Measurements from ENCODE around the gene NR1H2.

The NR1H2 gene

GRCh38 chr19:50406156-50406820, 30.0 kb downstream of the NR1H2 start:
- Histone ChIP-seq H3K4me1 (ENCODE audit: insufficient read depth, poor library complexity, severe bottlenecking) (no peaks in the 10 kb centered on the region), H3K27ac (ENCODE audit: poor library complexity, severe bottlenecking) (no peak overlapping the region), H3K27me3 (ENCODE audit: insufficient read depth, poor library complexity, severe bottlenecking) (no peaks in the 10 kb centered on the region), H3K9me3 (ENCODE audit: severe bottlenecking) (no peaks in the 10 kb centered on the region), H3K4me3 (ENCODE audit: severe bottlenecking) (no peak overlapping the region), H3K36me3 (ENCODE audit: low read depth) (peaks cover 56% of the 10 kb centered on the region)
- ATAC-seq (ENCODE audit: low read depth) (no peak), DNase-seq (ENCODE audit: low spot score) (no peak)
- TF ChIP-seq CTCF (IDR thresholded peaks at IDR 0.05; ENCODE audit: poor library complexity, severe bottlenecking) = no peak

GRCh38 chr19:50406829-50407228, 30.6 kb downstream of the NR1H2 start:
- no peak overlapping the region for H3K27ac ChIP-seq (ENCODE audit: poor library complexity, severe bottlenecking)
- H3K4me3 ChIP-seq (ENCODE audit: severe bottlenecking) = no peak overlapping the region
- H3K9me3 ChIP-seq (ENCODE audit: severe bottlenecking) = no peaks in the 10 kb centered on the region
- H3K36me3 ChIP-seq (ENCODE audit: low read depth) = peaks cover 62% of the 10 kb centered on the region
- no peak for TF ChIP-seq CTCF (IDR thresholded peaks at IDR 0.05; ENCODE audit: poor library complexity, severe bottlenecking)
- DNase-seq (ENCODE audit: low spot score) (no peak), ATAC-seq (ENCODE audit: low read depth) (no peak)
- H3K4me1 ChIP-seq (ENCODE audit: insufficient read depth, poor library complexity, severe bottlenecking) = no peaks in the 10 kb centered on the region
- no peaks in the 10 kb centered on the region for H3K27me3 ChIP-seq (ENCODE audit: insufficient read depth, poor library complexity, severe bottlenecking)

GRCh38 chr19:50409347-50409746, 33.1 kb downstream of the NR1H2 start:
- no peaks in the 10 kb centered on the region for H3K27me3 ChIP-seq (ENCODE audit: insufficient read depth, poor library complexity, severe bottlenecking)
- H3K9me3 ChIP-seq (ENCODE audit: severe bottlenecking) = peaks cover 4% of the 10 kb centered on the region
- ATAC-seq (ENCODE audit: low read depth) (no peak), DNase-seq (ENCODE audit: low spot score) (no peak)
- TF ChIP-seq CTCF (IDR thresholded peaks at IDR 0.05; ENCODE audit: poor library complexity, severe bottlenecking) = no peak
- peaks cover 68% of the 10 kb centered on the region for H3K36me3 ChIP-seq (ENCODE audit: low read depth)
- H3K4me3 ChIP-seq (ENCODE audit: severe bottlenecking) = no peak overlapping the region
- no peak overlapping the region for H3K27ac ChIP-seq (ENCODE audit: poor library complexity, severe bottlenecking)
- H3K4me1 ChIP-seq (ENCODE audit: insufficient read depth, poor library complexity, severe bottlenecking) = no peaks in the 10 kb centered on the region

- ATAC-seq (ENCODE audit: low read depth) (no peak), DNase-seq (ENCODE audit: low spot score) (no peak)
- Histone ChIP-seq H3K36me3 (ENCODE audit: low read depth) (peaks cover 65% of the 10 kb centered on the region), H3K9me3 (ENCODE audit: severe bottlenecking) (peaks cover 4% of the 10 kb centered on the region), H3K4me3 (ENCODE audit: severe bottlenecking) (no peak overlapping the region), H3K4me1 (ENCODE audit: insufficient read depth, poor library complexity, severe bottlenecking) (no peaks in the 10 kb centered on the region), H3K27me3 (ENCODE audit: insufficient read depth, poor library complexity, severe bottlenecking) (no peaks in the 10 kb centered on the region), H3K27ac (ENCODE audit: poor library complexity, severe bottlenecking) (no peak overlapping the region)
- TF ChIP-seq CTCF (IDR thresholded peaks at IDR 0.05; ENCODE audit: poor library complexity, severe bottlenecking) = no peak
Observed at GRCh38 chr19:50410109-50410508, 33.9 kb downstream of the NR1H2 start.

GRCh38 chr19:50412419-50412818, 36.2 kb downstream of the NR1H2 start:
- H3K27me3 ChIP-seq (ENCODE audit: insufficient read depth, poor library complexity, severe bottlenecking) = no peaks in the 10 kb centered on the region
- no peak overlapping the region for H3K27ac ChIP-seq (ENCODE audit: poor library complexity, severe bottlenecking)
- H3K4me3 ChIP-seq (ENCODE audit: severe bottlenecking) = no peak overlapping the region
- no peaks in the 10 kb centered on the region for H3K4me1 ChIP-seq (ENCODE audit: insufficient read depth, poor library complexity, severe bottlenecking)
- H3K9me3 ChIP-seq (ENCODE audit: severe bottlenecking) = peaks cover 4% of the 10 kb centered on the region
- DNase-seq (ENCODE audit: low spot score) (no peak), ATAC-seq (ENCODE audit: low read depth) (no peak)
- TF ChIP-seq CTCF (IDR thresholded peaks at IDR 0.05; ENCODE audit: poor library complexity, severe bottlenecking) = no peak
- peaks cover 48% of the 10 kb centered on the region for H3K36me3 ChIP-seq (ENCODE audit: low read depth)

Measured in RWPE2 (cell line).